HG02763 (cell line): ENCODE results near the gene KCNK5.

Experiments used
- ATAC-seq: cut with Tn5 transposase; IDR thresholded peaks from one replicate; pipeline ENCODE4 v1.9.1; 2021; ENCODE audit warnings: mild to moderate bottlenecking, moderate library complexity; ENCODE audit not compliant: unreplicated experiment

KCNK5 gene

GRCh38 chr6:39199976-39200375 lies 29.3 kb downstream of the KCNK5 start:
- ATAC-seq = no peak

- no peak for ATAC-seq
Observed at GRCh38 chr6:39199231-39199940, 29.9 kb downstream of the KCNK5 start.

GRCh38 chr6:39198528-39198927 lies 30.7 kb downstream of the KCNK5 start:
- ATAC-seq = no peak

GRCh38 chr6:39197922-39198500 lies 31.3 kb downstream of the KCNK5 start:
- ATAC-seq = no peak

- ATAC-seq = no peak
Observed at GRCh38 chr6:39197521-39197920, 31.8 kb downstream of the KCNK5 start.

- ATAC-seq = no peak
Observed at GRCh38 chr6:39196673-39197091, 32.6 kb downstream of the KCNK5 start.

- ATAC-seq = no peak
Observed at GRCh38 chr6:39195792-39196385, 33.4 kb downstream of the KCNK5 start.

GRCh38 chr6:39194466-39194865 lies 34.8 kb downstream of the KCNK5 start:
- ATAC-seq = no peak

GRCh38 chr6:39193201-39193791 lies 36.0 kb downstream of the KCNK5 start:
- no peak for ATAC-seq

GRCh38 chr6:39192736-39193135 lies 36.5 kb downstream of the KCNK5 start:
- ATAC-seq = no peak

- ATAC-seq = no peak
Observed at GRCh38 chr6:39191236-39191930, 37.9 kb downstream of the KCNK5 start.

- no peak for ATAC-seq
Observed at GRCh38 chr6:39190545-39191235, 38.6 kb downstream of the KCNK5 start.

- ATAC-seq = no peak
Observed at GRCh38 chr6:39189915-39190544, 39.2 kb downstream of the KCNK5 start.

GRCh38 chr6:39189131-39189530 lies 40.1 kb downstream of the KCNK5 start:
- no peak for ATAC-seq

- no peak for ATAC-seq
Observed at GRCh38 chr6:39188571-39188970, 40.7 kb downstream of the KCNK5 start.

- ATAC-seq = no peak
Observed at GRCh38 chr6:39188098-39188450, 41.2 kb downstream of the KCNK5 start.

GRCh38 chr6:39184906-39185580 lies 44.2 kb downstream of the KCNK5 start:
- no peak for ATAC-seq

GRCh38 chr6:39182604-39183003 lies 46.7 kb downstream of the KCNK5 start:
- ATAC-seq = no peak

GRCh38 chr6:39181826-39182225 lies 47.4 kb downstream of the KCNK5 start:
- no peak for ATAC-seq

- ATAC-seq = no peak
Observed at GRCh38 chr6:39181333-39181732, 47.9 kb downstream of the KCNK5 start.
